K562 (cell line): ENCODE results near the gene RBPJ. TPM values are rescaled to one million over a fixed set of nuclear protein-coding genes. Genes with fewer than 3 reads are reported as not detected.

Experiments used
- CTCF ChIP-seq, 3 experiments: IDR thresholded peaks in 2 of 3; conservative IDR thresholded peaks in 1 of 3; 2 replicates each; pipeline ENCODE4 v1.5.1; 2011 to 2012; ENCODE audit warnings: low read length in 3 of 3, mild to moderate bottlenecking in 3 of 3, control low read depth in 2 of 3, improper control_type of control experiment in 1 of 3, inconsistent platforms in 1 of 3, low read depth in 1 of 3, mixed read lengths in 1 of 3, moderate library complexity in 1 of 3; ENCODE audit not compliant: insufficient read depth in 2 of 3
- ID3 ChIP-seq, 2 experiments: fragments of 250-450 bp in 1 of 2; fragments of 450-650 bp in 1 of 2; sonication (Bioruptor Pico) in 1 of 2; IDR thresholded peaks; 2 replicates each; pipeline versions ENCODE4 v1.6.1 to v1.8.0; 2016 to 2021; ENCODE audit warnings: mild to moderate bottlenecking in 2 of 2, moderate library complexity in 2 of 2, missing compliant biosample characterization in 1 of 2, missing genetic modification characterization in 1 of 2
- RAD21 ChIP-seq, 2 experiments: fragments of 250-450 bp in 1 of 2; fragments of 450-650 bp in 1 of 2; sonication (Bioruptor Pico) in 1 of 2; formaldehyde crosslinking in 1 of 2; IDR thresholded peaks in 1 of 2; conservative IDR thresholded peaks in 1 of 2; 2 replicates each; pipeline versions ENCODE4 v1.4.0 to v1.8.0; 2020 to 2022; ENCODE audit warnings: mild to moderate bottlenecking in 2 of 2, moderate library complexity in 1 of 2
- SMC3 ChIP-seq: conservative IDR thresholded peaks from 2 replicates; pipeline ENCODE4 v1.6.1; 2011; ENCODE audit warnings: low read depth, low read length, improper control_type of control experiment; ENCODE audit not compliant: insufficient read depth
- polyA plus RNA-seq, 8 experiments: library from polyadenylated mRNA; depleted of rRNA in 4 of 8; stranded (reverse) in 5 of 8; unstranded in 3 of 8; fragments of >200 nt; fragmentation: Nextera tagmentation in 2 of 8; fragmentation: Illumina TruSeq in 1 of 8; extraction: Ambion mirVana in 2 of 8; extraction: Trizol in 1 of 8; gene quantifications; 2 replicates each; pipeline versions ENCODE4 v1.2.1 to v1.2.3, GENCODE V29; 2011 to 2014; ENCODE audit warnings: inconsistent platforms in 1 of 8, missing spikeins in 1 of 8
- total RNA-seq, 7 experiments: library from RNA; depleted of rRNA in 6 of 7; stranded (reverse); fragments of >200 nt in 6 of 7; fragmentation: Illumina TruSeq in 2 of 7; extraction: Trizol in 2 of 7; gene quantifications; 2 replicates each; pipeline versions ENCODE4 v1.2.1 to v1.2.3, GENCODE V29; 2011 to 2021; ENCODE audit warnings: low replicate concordance in 1 of 7

The RBPJ gene
- total and polyA plus RNA-seq, 9 of the 15 experiments (the other 6 are each of a cell fraction or from before 2014, with no cell fraction given), result 17.2 to 49.4 (median 33.8) TPM

GRCh38 chr4:26410385-26411293 lies 89.8 kb downstream of the RBPJ start (continued):
- peak; percentile 46 to 77 (median 55); a peak in 4 of 6 replicates for TF ChIP-seq CTCF (IDR thresholded peaks at IDR 0.05 in 2 of 3, conservative IDR thresholded peaks at IDR 0.05 in 1 of 3; ENCODE audit: insufficient read depth in 2 of 3, low read depth in 1 of 3, low read length in 3 of 3)
- TF ChIP-seq RAD21 (CRISPR knock-in tag; conservative IDR thresholded peaks at IDR 0.05 in 1 of 2, IDR thresholded peaks at IDR 0.05 in 1 of 2), result peak; percentile 78 to 88
- TF ChIP-seq SMC3, result peak; percentile 44; the same call in 1 of the 2 replicates
- TF ChIP-seq ID3 (CRISPR knock-in tag; IDR thresholded peaks at IDR 0.05), result no peak
- TF ChIP-seq ID3 (tag; IDR thresholded peaks at IDR 0.05), result no peak
